HCT116 (cell line): ENCODE data around the gene TEP1.

Source experiments
- ATF3 ChIP-seq: IDR thresholded peaks from 2 replicates; pipeline ENCODE4 v1.6.1; 2012
- CEBPB ChIP-seq: IDR thresholded peaks from 2 replicates; pipeline ENCODE4 v1.6.1; 2012; ENCODE audit warnings: low read depth
- CTCF ChIP-seq, 3 experiments: fragments of 200-600 bp in 1 of 3; sonication (generic) in 1 of 3; IDR thresholded peaks in 2 of 3; conservative IDR thresholded peaks in 1 of 3; 2 replicates each; pipeline ENCODE4 v1.5.1; 2012 to 2017; ENCODE audit warnings: low read depth in 2 of 3, low read length in 2 of 3, antibody characterized with exemption in 1 of 3, borderline replicate concordance in 1 of 3, control low read depth in 1 of 3, mild to moderate bottlenecking in 1 of 3, mixed read lengths in 1 of 3, mixed run types in 1 of 3, moderate library complexity in 1 of 3; ENCODE audit not compliant: insufficient read depth in 1 of 3
- EZH2 ChIP-seq: fragments of 200-600 bp; sonication (generic); IDR thresholded peaks from 2 replicates; pipeline ENCODE4 v1.6.1; 2017; ENCODE audit warnings: antibody characterized with exemption, mixed run types
- FOSL1 ChIP-seq: IDR thresholded peaks from 2 replicates; pipeline ENCODE4 v1.6.1; 2012; ENCODE audit warnings: low read depth
- JUND ChIP-seq: IDR thresholded peaks from 2 replicates; pipeline ENCODE4 v1.6.1; 2012
- POLR2A ChIP-seq: IDR thresholded peaks from 2 replicates; pipeline ENCODE4 v1.7.0; 2011; ENCODE audit warnings: borderline replicate concordance; ENCODE audit not compliant: insufficient read depth, insufficient read length; ENCODE audit errors: extremely low read depth
- POLR2AphosphoS5 ChIP-seq: IDR thresholded peaks from 2 replicates; pipeline ENCODE4 v1.6.1; 2011; ENCODE audit warnings: mild to moderate bottlenecking, low read depth, low read length, moderate library complexity
- RAD21 ChIP-seq: IDR thresholded peaks from 2 replicates; pipeline ENCODE4 v1.6.1; 2012; ENCODE audit warnings: low read depth, mild to moderate bottlenecking
- REST ChIP-seq: IDR thresholded peaks from 2 replicates; pipeline ENCODE4 v1.6.1; 2012; ENCODE audit warnings: low read depth

- TF ChIP-seq ATF3 (no peak), EZH2 (no peak), CTCF (IDR thresholded peaks at IDR 0.05 in 2 of 3, conservative IDR thresholded peaks at IDR 0.05 in 1 of 3; ENCODE audit: borderline replicate concordance in 1 of 3, insufficient read depth in 1 of 3, low read depth in 2 of 3, low read length in 2 of 3) (no peak), FOSL1 (no peak), JUND (no peak), REST (no peak), CEBPB (no peak), RAD21 (no peak), POLR2AphosphoS5 (no peak), POLR2A (no peak)
Measured at GRCh38 chr14:20382526-20382925, 30.8 kb downstream of the TEP1 start.
